Heart left ventricle (tissue), 16 donors: Measurements from ENCODE around the gene ELAVL2. TPM values are rescaled to one million over a fixed set of nuclear protein-coding genes. Genes with fewer than 3 reads are reported as not detected.

ENCODE experiments used
- ATAC-seq, 4 donors: fragments of 200-7000 bp; cut with Tn5 transposase; one replicate each; pipeline ENCODE4 v1.9.1; 2020 to 2022; ENCODE audit warnings: moderate library complexity in 4 of 4, mild to moderate bottlenecking in 3 of 4, moderate number of reproducible peaks in 1 of 4
- DNase-seq, 5 donors: peaks; one replicate each; pipeline ENCODE4 v3.0.0-alpha.2; 2020
- H3K27ac ChIP-seq, 12 donors: fragments of 200-600 bp; sonication (generic) in 4 of 12; one replicate each; pipeline versions ENCODE4 v1.5.0 to v1.8.0; 2016 to 2022; ENCODE audit warnings: mild to moderate bottlenecking in 2 of 12
- H3K27me3 ChIP-seq, 9 donors: fragments of 200-600 bp; sonication (generic) in 2 of 9; one replicate each; pipeline versions ENCODE4 v1.5.1 to v1.8.0; 2016 to 2022; ENCODE audit warnings: mild to moderate bottlenecking in 3 of 9
- H3K36me3 ChIP-seq, 9 donors: fragments of 200-600 bp; sonication (generic) in 2 of 9; one replicate each; pipeline versions ENCODE4 v1.5.0 to v1.8.0; 2018 to 2022; ENCODE audit warnings: mild to moderate bottlenecking in 2 of 9
- H3K4me1 ChIP-seq, 12 donors: fragments of 200-600 bp; sonication (generic) in 4 of 12; one replicate each; pipeline versions ENCODE4 v1.5.0 to v1.8.0; 2016 to 2022; ENCODE audit warnings: mild to moderate bottlenecking in 3 of 12
- H3K4me3 ChIP-seq, 12 donors: fragments of 200-600 bp; sonication (generic) in 4 of 12; one replicate each; pipeline versions ENCODE4 v1.5.0 to v1.8.0; 2017 to 2022; ENCODE audit warnings: mild to moderate bottlenecking in 9 of 12, moderate library complexity in 4 of 12
- H3K9me3 ChIP-seq, 12 donors: fragments of 200-600 bp; sonication (generic) in 4 of 12; one replicate each; pipeline versions ENCODE4 v1.5.0 to v1.8.0; 2016 to 2022; ENCODE audit warnings: mild to moderate bottlenecking in 1 of 12
- CTCF ChIP-seq, 12 donors: fragments of 200-600 bp; sonication (generic) in 4 of 12; IDR thresholded peaks; one replicate each; pipeline versions ENCODE4 v1.5.0 to v1.8.0; 2018 to 2022; ENCODE audit warnings: antibody characterized with exemption in 12 of 12, mild to moderate bottlenecking in 5 of 12
- POLR2A ChIP-seq, 2 donors: fragments of 450-650 bp; IDR thresholded peaks; one replicate each; pipeline ENCODE4 v1.6.1; 2017; ENCODE audit warnings: antibody characterized with exemption in 2 of 2, mild to moderate bottlenecking in 2 of 2, moderate library complexity in 2 of 2
- WGBS, 4 donors: extraction: QIAGEN DNeasy Blood & Tissue Kit in 2 of 4; methylation state at CpG; one replicate each; pipeline versions ENCODE4 v1.1.5 to v1.1.7; 2013 to 2018; 5-methylcytosine and 5-hydroxymethylcytosine counted together
- intact Hi-C, 10 donors: fragments of 100-400 bp; cut with DNase I; formaldehyde crosslinking; loops; one replicate each; pipeline versions ENCODE4 v1.11.1 to v1.14.2; 2022
- polyA plus RNA-seq, 2 donors: library from polyadenylated mRNA; stranded (reverse); fragments of 200-250 nt; gene quantifications; one replicate each; pipeline ENCODE4 v1.2.3, GENCODE V29; 2013
- total RNA-seq, 9 donors: library from RNA; depleted of rRNA in 2 of 9; stranded (reverse); fragments of >200 nt in 2 of 9; fragmentation: NEBNext Ultra II Directional in 3 of 9; extraction: Animal tissue kit (Norgen Biotek cat#: 25700) in 3 of 9; gene quantifications; one replicate each; pipeline versions ENCODE4 v1.1.0 to v1.2.4, GENCODE V29; 2016 to 2023
- donor health status: ischemic (EF 13 %, LVEDD 7.1; RV severe dilation, severe dysfunction).
- donor health status: healthy with polysubstance abuse.
- donor health status: DM: no; HTN: yes; CAD: no.
- donor health status: DM: no; HTN: no; CAD: no.
- donor health status: ischemic (EF 25% LVEDD 6.9; RV normal size, moderate dysfunction).
- donor health status: ischemic (EF 25% LVEDD 5.7; RV mildly dilated, moderate dysfunction).
- donor health status: healthy.
- donor health status: DM: yes; HTN: yes; CAD: no.
- donor health status: ischemic (EF 35%, LVEDD 5.7; RV mildly dilated, moderate dysfunction).
- donor health status: nonischemic (EF 11% LVEDD 7.7; RV severe dilation, severe dysfunction).
- donor health status: DM: yes; HTN: yes; CAD: no.
- donor health status: PGD.
- donor health status: ischemic (EF 29% LVEDD 5.4; RV normal size, mild dysfunction).
- donor health status: nonischemic (EF 23%, LVEDD 6.1; RV moderate dilation, normal function).

Gene ELAVL2
- total and polyA plus RNA-seq, 11 donors: 0.08 to 0.30 (median 0.19) TPM; not detected in 6

- TF ChIP-seq CTCF (IDR thresholded peaks at IDR 0.05): no peak
- no peak for TF ChIP-seq POLR2A (IDR thresholded peaks at IDR 0.05)
- Histone ChIP-seq H3K9me3 (no peaks in the 10 kb centered on the region), H3K27me3 (no peaks in the 10 kb centered on the region), H3K4me3 (no peak overlapping the region), H3K4me1 (no peaks in the 10 kb centered on the region), H3K36me3 (no peaks in the 10 kb centered on the region), H3K27ac (no peak overlapping the region)
- no peak for ATAC-seq
- intact Hi-C loops: no loop called here
- no peak for DNase-seq
- WGBS, 4 donors: 84 to 89% (median 88%) methylated on average over 3 of the region's 3 CpGs
Measured at GRCh38 chr9:23743036-23743435, 83.0 kb downstream of the ELAVL2 start.

GRCh38 chr9:23741351-23741750 lies 84.7 kb downstream of the ELAVL2 start:
- intact Hi-C loops: no loop called here
- TF ChIP-seq CTCF (IDR thresholded peaks at IDR 0.05) (no peak), POLR2A (IDR thresholded peaks at IDR 0.05) (no peak)
- no peaks in the 10 kb centered on the region for H3K4me1 ChIP-seq
- no peaks in the 10 kb centered on the region for H3K9me3 ChIP-seq
- H3K36me3 ChIP-seq: no peaks in the 10 kb centered on the region
- ATAC-seq: no peak
- H3K27me3 ChIP-seq: no peaks in the 10 kb centered on the region
- H3K27ac ChIP-seq: no peak overlapping the region
- no peak overlapping the region for H3K4me3 ChIP-seq
- no peak for DNase-seq
- WGBS, 4 donors: 7 to 24% (median 16%) methylated on average over 1 of the region's 1 CpG

- WGBS, 4 donors: 66 to 82% (median 73%) methylated on average over 2 of the region's 2 CpGs
- intact Hi-C loops: no loop called here
Measured at GRCh38 chr9:23740531-23740930, 85.5 kb downstream of the ELAVL2 start.

GRCh38 chr9:23739753-23740152 lies 86.3 kb downstream of the ELAVL2 start:
- no peak overlapping the region for H3K4me3 ChIP-seq
- no peaks in the 10 kb centered on the region for H3K36me3 ChIP-seq
- DNase-seq (no peak), ATAC-seq (no peak)
- no peaks in the 10 kb centered on the region for H3K9me3 ChIP-seq
- intact Hi-C loops: no loop called here
- H3K27ac ChIP-seq: no peak overlapping the region
- 72 to 80% (median 77%) methylated on average over 3 of the region's 3 CpGs for WGBS, 4 donors
- TF ChIP-seq CTCF (IDR thresholded peaks at IDR 0.05) (no peak), POLR2A (IDR thresholded peaks at IDR 0.05) (no peak)
- no peaks in the 10 kb centered on the region for H3K27me3 ChIP-seq
- no peaks in the 10 kb centered on the region for H3K4me1 ChIP-seq

More at GRCh38 chr9:23740531-23740930, 85.5 kb downstream of the ELAVL2 start:
- Histone ChIP-seq H3K27ac (no peak overlapping the region), H3K4me1 (no peaks in the 10 kb centered on the region), H3K36me3 (no peaks in the 10 kb centered on the region), H3K4me3 (no peak overlapping the region), H3K27me3 (no peaks in the 10 kb centered on the region), H3K9me3 (no peaks in the 10 kb centered on the region)
- DNase-seq: no peak
- ATAC-seq: no peak
- TF ChIP-seq CTCF (IDR thresholded peaks at IDR 0.05): no peak
- TF ChIP-seq POLR2A (IDR thresholded peaks at IDR 0.05): no peak
